ENCODE measurements around the gene KIF18A. TPM values are rescaled to one million over a fixed set of nuclear protein-coding genes. Genes with fewer than 3 reads are reported as not detected.

The KIF18A gene

GRCh38 chr11:27973851-27974536 is 134.0 kb downstream of the KIF18A start:
- Histone ChIP-seq H3K9me3 (replicated peaks in 1 of 2; ENCODE audit: control insufficient read depth in 2 of 2, insufficient read depth in 1 of 2, low read depth in 1 of 2, low read length in 2 of 2) (no peaks in the 10 kb centered on the region), H4K91ac (ENCODE audit: low read depth, low read length, poor library complexity) (no peak overlapping the region), H3K9ac (ENCODE audit: low read depth, low read length, poor library complexity) (no peak overlapping the region), H3K23ac (ENCODE audit: low read depth, low read length, poor library complexity) (no peak overlapping the region), H3K27ac (replicated peaks; ENCODE audit: low read length) (no peak overlapping the region), H3K79me1 (ENCODE audit: low read depth, low read length) (no peaks in the 10 kb centered on the region), H3K14ac (ENCODE audit: low read length) (no peak overlapping the region), H2AK5ac (ENCODE audit: low read depth, low read length) (no peak overlapping the region), H3K36me3 (replicated peaks in 1 of 2; ENCODE audit: control insufficient read depth in 2 of 2, insufficient read depth in 2 of 2, low read length in 2 of 2) (no peaks in the 10 kb centered on the region), H2AFZ (ENCODE audit: low read length) (no peak overlapping the region), H3K4me1 (ENCODE audit: control insufficient read depth in 2 of 2, insufficient read depth in 1 of 2, low read depth in 1 of 2, low read length in 2 of 2) (peaks cover 0 to 2% of the 10 kb centered on the region in 2 donors), H3K4me2 (ENCODE audit: insufficient read depth, low read length, poor library complexity, severe bottlenecking) (no peak overlapping the region), H3K27me3 (ENCODE audit: control insufficient read depth in 3 of 3, insufficient read depth in 3 of 3, low read depth in 1 of 3, low read length in 3 of 3) (no peaks in the 10 kb centered on the region), H3K18ac (ENCODE audit: low read length) (no peak overlapping the region), H2BK15ac (ENCODE audit: low read length) (no peak overlapping the region), H2BK12ac (ENCODE audit: low read length) (no peak overlapping the region), H4K8ac (ENCODE audit: low read depth, low read length) (no peak overlapping the region), H2BK120ac (ENCODE audit: low read depth, low read length) (no peak overlapping the region), H3K4me3 (ENCODE audit: low read length in 2 of 2) (no peak overlapping the region), H2BK5ac (ENCODE audit: low read length) (no peak overlapping the region), H3K4ac (ENCODE audit: low read length) (no peak overlapping the region)
- no peak for DNase-seq (ENCODE audit: low spot score)
- no CpG with 5 or more reads among the region's 4 CpGs for WGBS, 2 donors (ENCODE audit: extremely low coverage in 2 of 2, insufficient read length in 2 of 2, insufficient replicate concordance in 1 of 2)

GRCh38 chr11:27972522-27973170 is 135.3 kb downstream of the KIF18A start:
- DNase-seq (ENCODE audit: low spot score) = no peak
- no peak overlapping the region for H3K14ac ChIP-seq (ENCODE audit: low read length)
- no peak overlapping the region for H2AFZ ChIP-seq (ENCODE audit: low read length)
- no peaks in the 10 kb centered on the region for H3K36me3 ChIP-seq (replicated peaks in 1 of 2; ENCODE audit: control insufficient read depth in 2 of 2, insufficient read depth in 2 of 2, low read length in 2 of 2)
- H4K8ac ChIP-seq (ENCODE audit: low read depth, low read length) = no peak overlapping the region
- H3K4ac ChIP-seq (ENCODE audit: low read length) = no peak overlapping the region
- no peak overlapping the region for H2AK5ac ChIP-seq (ENCODE audit: low read depth, low read length)
- H3K4me1 ChIP-seq (ENCODE audit: control insufficient read depth in 2 of 2, insufficient read depth in 1 of 2, low read depth in 1 of 2, low read length in 2 of 2) = peaks cover 0 to 2% of the 10 kb centered on the region in 2 donors
- H2BK15ac ChIP-seq (ENCODE audit: low read length) = no peak overlapping the region
- no peaks in the 10 kb centered on the region for H3K9me3 ChIP-seq (replicated peaks in 1 of 2; ENCODE audit: control insufficient read depth in 2 of 2, insufficient read depth in 1 of 2, low read depth in 1 of 2, low read length in 2 of 2)
- H2BK12ac ChIP-seq (ENCODE audit: low read length) = no peak overlapping the region
- no peaks in the 10 kb centered on the region for H3K27me3 ChIP-seq (ENCODE audit: control insufficient read depth in 3 of 3, insufficient read depth in 3 of 3, low read depth in 1 of 3, low read length in 3 of 3)
- no peak overlapping the region for H4K91ac ChIP-seq (ENCODE audit: low read depth, low read length, poor library complexity)
- H3K23ac ChIP-seq (ENCODE audit: low read depth, low read length, poor library complexity) = no peak overlapping the region
- H2BK5ac ChIP-seq (ENCODE audit: low read length) = no peak overlapping the region
- H2BK120ac ChIP-seq (ENCODE audit: low read depth, low read length) = no peak overlapping the region
- no peak overlapping the region for H3K4me2 ChIP-seq (ENCODE audit: insufficient read depth, low read length, poor library complexity, severe bottlenecking)
- H3K79me1 ChIP-seq (ENCODE audit: low read depth, low read length) = no peaks in the 10 kb centered on the region
- no peak overlapping the region for H3K27ac ChIP-seq (replicated peaks; ENCODE audit: low read length)
- no peak overlapping the region for H3K9ac ChIP-seq (ENCODE audit: low read depth, low read length, poor library complexity)
- no peak overlapping the region for H3K4me3 ChIP-seq (ENCODE audit: low read length in 2 of 2)
- no CpG with 5 or more reads among the region's 5 CpGs for WGBS, 2 donors (ENCODE audit: extremely low coverage in 2 of 2, insufficient read length in 2 of 2, insufficient replicate concordance in 1 of 2)
- no peak overlapping the region for H3K18ac ChIP-seq (ENCODE audit: low read length)

- H3K27me3 ChIP-seq (ENCODE audit: control insufficient read depth in 3 of 3, insufficient read depth in 3 of 3, low read depth in 1 of 3, low read length in 3 of 3) = no peaks in the 10 kb centered on the region
- no peak overlapping the region for H2BK12ac ChIP-seq (ENCODE audit: low read length)
- no peak overlapping the region for H3K9ac ChIP-seq (ENCODE audit: low read depth, low read length, poor library complexity)
- H3K23ac ChIP-seq (ENCODE audit: low read depth, low read length, poor library complexity) = no peak overlapping the region
- no peaks in the 10 kb centered on the region for H3K79me1 ChIP-seq (ENCODE audit: low read depth, low read length)
- H2BK120ac ChIP-seq (ENCODE audit: low read depth, low read length) = no peak overlapping the region
- H2BK15ac ChIP-seq (ENCODE audit: low read length) = no peak overlapping the region
- no CpG with 5 or more reads among the region's 3 CpGs for WGBS, 2 donors (ENCODE audit: extremely low coverage in 2 of 2, insufficient read length in 2 of 2, insufficient replicate concordance in 1 of 2)
- H3K27ac ChIP-seq (replicated peaks; ENCODE audit: low read length) = no peak overlapping the region
- H2AK5ac ChIP-seq (ENCODE audit: low read depth, low read length) = no peak overlapping the region
- no peak overlapping the region for H3K4me2 ChIP-seq (ENCODE audit: insufficient read depth, low read length, poor library complexity, severe bottlenecking)
- no peak overlapping the region for H3K14ac ChIP-seq (ENCODE audit: low read length)
- no peak for DNase-seq (ENCODE audit: low spot score)
- no peak overlapping the region for H2BK5ac ChIP-seq (ENCODE audit: low read length)
- no peak overlapping the region for H3K4me3 ChIP-seq (ENCODE audit: low read length in 2 of 2)
- H3K18ac ChIP-seq (ENCODE audit: low read length) = no peak overlapping the region
- H3K9me3 ChIP-seq (replicated peaks in 1 of 2; ENCODE audit: control insufficient read depth in 2 of 2, insufficient read depth in 1 of 2, low read depth in 1 of 2, low read length in 2 of 2) = no peaks in the 10 kb centered on the region
- H3K4ac ChIP-seq (ENCODE audit: low read length) = no peak overlapping the region
- H3K36me3 ChIP-seq (replicated peaks in 1 of 2; ENCODE audit: control insufficient read depth in 2 of 2, insufficient read depth in 2 of 2, low read length in 2 of 2) = no peaks in the 10 kb centered on the region
- no peak overlapping the region for H4K8ac ChIP-seq (ENCODE audit: low read depth, low read length)
- no peak overlapping the region for H2AFZ ChIP-seq (ENCODE audit: low read length)
- peaks cover 0 to 2% of the 10 kb centered on the region in 2 donors for H3K4me1 ChIP-seq (ENCODE audit: control insufficient read depth in 2 of 2, insufficient read depth in 1 of 2, low read depth in 1 of 2, low read length in 2 of 2)
- H4K91ac ChIP-seq (ENCODE audit: low read depth, low read length, poor library complexity) = no peak overlapping the region
Observed at GRCh38 chr11:27971171-27971570, 136.8 kb downstream of the KIF18A start.

Small RNA genes within 50 kb of the gene (small RNA-seq; reads per million reads assigned to genes)
- gene AC023206.1 (ENCODE audit: insufficient read depth) (not detected), gene MIR610 (ENCODE audit: insufficient read depth) (not detected)

Data from neuronal stem cell (in vitro differentiated cells).